Stimulated activated naive CD4-positive, alpha-beta T cell treated with Interleukin-2 at 50 U/mL for 16 hours (primary cell): Measurements from ENCODE around the gene MAP3K5.

ENCODE experiments used
- DNase-seq: peaks from one replicate; lab custom pipeline; 2025; lab: John Stamatoyannopoulos, UW

MAP3K5 gene

DNA sequence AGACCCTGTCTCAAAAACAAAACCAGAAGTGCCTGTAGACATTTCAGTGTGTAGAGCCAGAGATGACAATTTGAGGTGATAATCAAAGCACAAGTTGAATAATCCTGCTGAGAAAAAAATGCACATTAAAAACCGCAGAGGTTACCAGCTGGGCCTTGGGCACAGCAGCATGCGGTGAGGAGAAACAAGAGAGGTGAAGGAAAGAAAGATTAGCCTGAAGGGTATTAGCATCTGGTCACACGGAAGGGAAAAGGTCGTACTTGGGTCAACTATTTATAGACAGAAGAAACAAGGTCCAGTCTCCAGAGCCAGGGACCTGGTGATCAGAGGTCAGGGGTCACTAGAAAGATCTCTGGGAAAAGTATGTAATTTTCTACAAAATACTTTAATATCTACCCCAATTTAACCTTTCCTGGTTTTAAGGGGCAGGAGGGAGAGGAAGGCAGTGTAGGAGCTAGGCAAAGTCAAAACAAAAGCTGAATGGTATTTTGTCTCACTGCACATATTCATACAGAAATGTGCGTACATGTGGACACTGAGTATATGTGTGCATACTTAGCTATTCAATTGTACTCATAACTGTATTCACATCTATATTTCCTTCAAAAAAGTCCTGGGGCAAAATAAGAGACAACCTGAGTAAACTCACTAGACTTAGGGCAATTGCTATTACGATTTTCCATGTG, 252.2 kb downstream of the MAP3K5 start:
- no peak for DNase-seq

DNA sequence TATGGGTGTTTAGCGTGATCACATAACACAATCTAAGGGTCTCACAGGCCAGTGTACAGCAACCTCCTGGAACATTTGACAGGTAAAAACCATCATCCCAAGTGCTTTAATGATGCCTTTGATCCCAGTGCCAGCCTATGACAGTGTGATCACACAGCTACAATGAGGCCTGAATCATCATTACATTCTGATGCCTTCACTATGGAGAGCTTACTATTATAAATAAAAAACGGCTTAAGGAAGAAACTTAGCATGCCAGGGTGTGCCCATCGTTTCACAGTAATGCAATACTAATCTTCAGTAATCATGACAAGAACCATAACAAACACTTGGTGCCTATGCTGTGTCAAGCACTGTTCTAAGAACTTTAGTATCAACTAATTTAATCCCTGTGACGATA, 253.4 kb downstream of the MAP3K5 start:
- DNase-seq, result no peak

GRCh38 chr6:136535880-136536650, 256.2 kb downstream of the MAP3K5 start:
- DNase-seq, result no peak

GRCh38 chr6:136535017-136535765, 257.1 kb downstream of the MAP3K5 start:
- no peak for DNase-seq

GRCh38 chr6:136534268-136534667, 258.0 kb downstream of the MAP3K5 start:
- no peak for DNase-seq

DNA sequence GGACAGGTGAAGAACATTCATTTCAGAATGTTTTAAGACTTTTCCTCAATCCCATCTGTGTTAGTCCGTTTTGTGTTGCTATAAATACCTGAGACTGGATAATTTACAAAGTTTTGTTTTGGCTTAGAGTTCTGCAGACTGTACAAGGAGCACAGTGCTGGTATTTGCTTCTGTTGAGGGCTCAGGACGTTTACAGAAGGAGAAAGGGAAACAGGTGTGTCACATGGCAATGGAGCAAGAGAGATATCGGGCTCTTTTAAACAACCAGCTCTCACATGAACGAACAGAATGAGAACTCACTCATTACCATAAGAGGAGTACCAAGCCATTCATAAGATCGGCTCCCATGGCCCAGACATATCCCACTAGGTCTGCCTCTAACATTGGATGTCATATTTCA, 258.8 kb downstream of the MAP3K5 start:
- DNase-seq, result no peak

DNA sequence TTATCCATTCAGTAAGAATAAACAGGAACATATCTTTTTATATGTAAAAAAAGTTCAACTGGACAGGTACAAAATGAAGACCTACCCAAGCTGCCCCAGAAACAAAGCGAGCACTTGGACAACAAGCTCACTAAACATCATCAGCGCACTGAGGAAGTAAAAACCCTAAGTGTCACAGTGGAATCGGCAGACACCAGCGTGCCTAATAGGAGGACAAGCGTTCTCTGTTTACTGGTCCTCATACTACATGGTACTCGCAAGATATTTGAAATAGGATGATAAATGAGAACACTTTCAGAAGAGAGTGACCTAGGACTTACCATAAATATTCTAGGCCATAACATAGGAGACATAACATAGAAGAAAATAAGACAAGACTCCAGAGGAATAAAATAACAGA, 260.2 kb downstream of the MAP3K5 start:
- DNase-seq, result no peak

- no peak for DNase-seq
These were observed 262.6 kb downstream of the MAP3K5 start for GRCh38 chr6:136529710-136530109.

DNA sequence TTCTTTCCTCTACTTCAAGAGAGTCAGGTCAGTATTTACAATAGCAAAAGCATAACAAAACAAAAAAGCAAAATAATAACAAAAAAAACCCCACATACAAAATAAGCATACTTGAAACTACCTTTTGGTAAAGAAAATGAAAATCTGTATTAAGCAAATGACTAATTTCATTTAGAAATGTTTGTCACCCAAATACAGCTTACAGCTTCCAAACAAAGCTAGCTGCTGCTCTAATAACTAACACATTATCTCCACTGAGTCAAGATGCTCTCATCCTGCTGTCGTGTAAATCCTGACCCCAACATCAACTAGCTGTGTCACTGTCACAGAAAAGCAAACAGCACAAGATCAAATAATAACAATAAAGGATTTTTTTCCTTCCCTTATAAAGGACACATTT, 263.8 kb downstream of the MAP3K5 start:
- DNase-seq, result no peak

GRCh38 chr6:136527831-136528230, 264.4 kb downstream of the MAP3K5 start:
- no peak for DNase-seq

GRCh38 chr6:136526937-136527336, 265.3 kb downstream of the MAP3K5 start:
- DNase-seq, result no peak

- no peak for DNase-seq
These were observed 265.9 kb downstream of the MAP3K5 start for GRCh38 chr6:136526196-136526930.

- DNase-seq, result no peak
These were observed 266.6 kb downstream of the MAP3K5 start for GRCh38 chr6:136525586-136526195.

GRCh38 chr6:136524936-136525413, 267.3 kb downstream of the MAP3K5 start:
- no peak for DNase-seq

GRCh38 chr6:136524339-136524935, 267.8 kb downstream of the MAP3K5 start:
- DNase-seq, result no peak

DNA sequence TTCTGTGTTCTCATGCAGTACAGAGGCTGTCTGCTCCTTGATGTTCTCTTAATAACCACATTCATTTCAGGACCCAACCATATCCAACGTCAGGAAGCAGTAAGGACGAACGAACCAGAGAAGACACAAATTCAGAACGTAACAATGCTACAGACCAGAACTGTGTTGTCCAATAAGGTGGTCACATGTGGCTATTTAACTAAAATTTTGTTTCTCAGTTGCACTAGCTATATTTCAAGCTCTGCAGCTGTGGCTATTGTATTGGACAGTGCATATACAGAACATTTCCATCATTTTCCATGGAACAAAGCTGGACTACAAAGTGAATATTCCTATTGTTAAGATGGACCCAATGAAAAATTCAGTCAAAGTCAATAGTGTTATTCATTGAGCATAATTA, 269.1 kb downstream of the MAP3K5 start:
- no peak for DNase-seq

DNA sequence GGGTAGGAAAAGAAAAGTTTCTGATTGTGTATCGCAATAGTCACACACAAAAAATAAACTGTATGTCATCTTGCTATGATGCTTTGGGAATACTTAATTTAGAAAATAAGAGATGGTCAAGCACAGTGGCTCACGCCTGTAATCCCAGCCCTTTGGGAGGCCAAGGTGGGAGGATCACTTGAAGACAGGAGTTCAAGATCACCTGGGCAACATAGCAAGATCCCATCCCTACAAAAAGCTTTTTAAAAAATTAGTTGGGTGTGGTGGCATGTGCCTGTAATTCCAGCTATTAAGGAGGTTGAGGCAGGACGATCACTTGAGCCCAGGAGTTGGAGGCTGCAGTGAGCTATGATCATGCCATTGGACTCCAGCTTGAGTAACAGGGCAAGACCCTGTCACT, 269.6 kb downstream of the MAP3K5 start:
- DNase-seq, result no peak

- DNase-seq, result no peak
These were observed 270.4 kb downstream of the MAP3K5 start for GRCh38 chr6:136521911-136522310.

DNA sequence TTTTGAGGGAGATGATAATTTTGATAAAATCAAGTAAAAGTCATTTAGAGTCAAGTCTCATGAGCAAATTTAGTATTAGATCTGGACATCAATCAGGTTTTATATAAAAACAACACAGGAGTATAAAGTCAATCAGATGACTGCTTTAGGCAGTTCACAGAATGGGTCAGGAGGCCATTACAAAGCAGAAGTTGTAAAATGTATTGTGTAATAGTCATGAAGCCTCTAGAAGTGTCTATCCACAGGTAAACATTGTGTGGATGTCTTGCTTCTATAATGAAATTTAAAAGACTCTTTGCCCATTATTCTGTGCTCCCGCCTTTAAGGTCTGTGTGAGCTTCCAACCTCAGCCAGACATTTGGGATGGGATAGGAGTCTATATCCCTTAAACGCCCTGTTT, 270.9 kb downstream of the MAP3K5 start:
- DNase-seq, result no peak

GRCh38 chr6:136520517-136520916, 271.8 kb downstream of the MAP3K5 start:
- DNase-seq, result no peak

DNA sequence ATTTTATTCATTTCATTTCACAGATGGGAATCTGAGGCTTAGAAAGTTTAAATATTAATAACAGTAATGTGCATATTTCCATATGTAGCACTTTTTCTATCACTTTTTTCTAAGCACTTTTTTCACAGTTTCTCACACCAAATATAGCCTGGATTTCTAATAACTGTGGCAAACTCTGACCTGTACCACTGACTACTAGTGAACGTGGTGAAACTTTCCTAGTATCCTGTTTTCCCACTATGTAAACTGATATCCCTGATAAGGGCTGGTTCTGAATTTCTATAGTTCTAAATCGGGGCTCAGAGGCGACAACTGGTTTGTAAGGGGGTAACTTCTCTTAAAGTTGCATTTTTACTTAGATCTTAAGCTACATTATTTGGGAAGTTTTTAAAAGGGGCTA, 274.7 kb downstream of the MAP3K5 start:
- DNase-seq, result no peak
